ENCODE measurements around the gene HSD17B12.
A peak's percentile ranks its signal among the peaks of the same experiment; 100 is the strongest.

Gene HSD17B12

DNA sequence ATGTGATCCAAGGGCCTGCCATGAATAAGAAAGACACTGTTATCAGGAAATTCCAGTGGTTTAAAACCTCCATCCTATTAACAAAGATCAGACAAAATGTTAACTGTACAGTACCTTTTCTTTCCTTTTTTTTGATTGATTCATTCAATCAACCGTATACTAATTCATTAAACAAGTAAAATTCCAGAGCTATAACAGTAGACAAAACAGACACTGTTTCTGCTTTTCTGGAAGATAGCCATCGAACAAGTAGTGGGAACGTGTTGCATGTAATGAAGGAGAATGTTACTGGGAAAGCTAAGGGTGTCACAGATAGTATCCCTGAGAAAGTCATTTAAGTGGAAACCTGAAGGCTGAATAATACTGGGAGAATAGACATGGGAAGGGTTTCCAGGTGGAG lies 126.4 kb downstream of the HSD17B12 start:
- peak; percentile 71 for DNase-seq (ENCODE audit: low spot score)

DNA sequence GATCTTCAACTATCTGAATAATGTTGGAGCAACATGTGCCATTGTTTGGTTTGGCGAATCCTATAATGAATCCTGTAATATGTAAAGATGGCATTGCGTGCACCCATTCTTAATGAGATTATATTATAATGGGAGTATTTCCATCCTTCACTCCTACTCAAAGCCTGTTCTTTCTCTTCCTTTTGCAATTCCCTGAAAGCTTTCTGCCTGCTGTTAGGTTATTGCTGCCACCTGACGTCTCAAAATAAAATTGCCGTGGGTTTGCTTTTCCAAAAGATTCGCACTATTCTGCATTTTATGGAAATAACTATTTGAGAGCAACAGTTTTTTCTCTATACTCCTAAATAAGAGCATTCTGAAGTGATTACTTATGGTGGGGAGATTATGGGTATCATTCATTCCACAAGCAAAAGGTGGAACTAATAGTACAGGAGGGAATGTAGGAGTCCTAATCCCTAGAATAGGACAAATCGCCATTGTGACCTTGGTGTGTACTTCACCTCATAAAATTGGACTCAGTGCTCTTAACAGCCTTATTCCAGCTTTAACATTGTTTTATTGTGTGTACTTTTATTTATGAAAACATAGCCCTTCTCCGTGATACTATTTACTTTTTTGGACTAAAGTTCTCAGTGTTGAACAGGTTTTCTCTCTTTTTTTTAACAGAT lies 130.5 kb downstream of the HSD17B12 start:
- peak; percentile 49 for DNase-seq (ENCODE audit: low spot score)

DNA sequence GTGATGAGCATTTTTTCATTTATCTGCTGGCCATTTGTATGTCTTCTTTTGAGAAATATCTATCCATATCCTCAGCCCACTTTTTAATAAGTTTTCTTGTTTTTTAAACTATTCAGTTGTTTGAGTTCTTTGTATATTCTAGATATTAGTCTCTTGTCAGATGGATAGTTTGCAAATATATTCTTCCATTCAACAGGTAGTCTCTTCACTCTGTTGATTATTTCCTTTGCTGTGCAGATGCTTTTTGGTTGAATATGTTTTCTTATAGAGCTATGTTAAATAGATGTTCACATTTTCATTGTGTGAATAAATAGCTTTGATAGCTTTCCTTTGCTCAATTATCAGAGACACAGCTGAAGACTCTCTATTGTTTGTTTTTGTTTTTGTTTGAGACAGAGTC lies 131.9 kb downstream of the HSD17B12 start:
- DNase-seq (ENCODE audit: low spot score), result no peak

DNA sequence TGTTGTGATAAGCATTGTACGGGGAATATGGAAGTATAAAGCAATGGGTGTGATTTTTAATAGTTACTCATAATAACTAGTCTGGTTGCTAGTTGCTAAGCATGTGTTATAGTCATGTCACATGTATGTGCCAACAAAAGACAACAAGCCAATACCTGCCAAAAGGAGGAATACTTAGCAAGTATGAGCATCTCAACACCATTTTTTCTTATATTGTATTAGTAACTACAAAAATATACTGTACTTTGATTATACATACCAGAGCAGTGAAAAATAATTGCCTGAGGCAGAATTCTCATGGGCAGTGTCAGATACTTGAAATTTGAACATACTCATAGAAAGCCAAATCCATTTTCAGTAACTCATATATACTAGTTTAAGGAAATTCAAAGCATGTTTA lies 137.7 kb downstream of the HSD17B12 start:
- no peak for DNase-seq (ENCODE audit: low spot score)

DNA sequence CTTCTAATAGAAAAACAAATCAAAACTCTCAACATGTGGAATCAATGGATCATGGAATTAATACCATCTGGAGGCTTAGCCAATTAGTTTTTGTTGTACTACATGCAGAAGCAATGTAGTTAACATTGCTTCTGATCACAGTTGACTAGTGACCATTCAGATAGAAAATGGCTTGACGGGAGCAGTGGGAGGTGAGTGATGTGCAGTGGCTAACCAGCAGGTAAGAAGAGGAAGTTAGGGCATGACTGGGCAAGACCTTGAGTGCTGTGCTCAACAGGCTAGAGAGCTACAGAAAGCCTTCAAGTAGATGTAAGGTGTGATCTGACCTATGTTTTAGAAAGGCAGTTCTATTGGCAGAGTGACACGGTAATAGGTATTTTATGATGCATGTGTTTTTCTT lies 139.4 kb downstream of the HSD17B12 start:
- DNase-seq (ENCODE audit: low spot score), result no peak

DNA sequence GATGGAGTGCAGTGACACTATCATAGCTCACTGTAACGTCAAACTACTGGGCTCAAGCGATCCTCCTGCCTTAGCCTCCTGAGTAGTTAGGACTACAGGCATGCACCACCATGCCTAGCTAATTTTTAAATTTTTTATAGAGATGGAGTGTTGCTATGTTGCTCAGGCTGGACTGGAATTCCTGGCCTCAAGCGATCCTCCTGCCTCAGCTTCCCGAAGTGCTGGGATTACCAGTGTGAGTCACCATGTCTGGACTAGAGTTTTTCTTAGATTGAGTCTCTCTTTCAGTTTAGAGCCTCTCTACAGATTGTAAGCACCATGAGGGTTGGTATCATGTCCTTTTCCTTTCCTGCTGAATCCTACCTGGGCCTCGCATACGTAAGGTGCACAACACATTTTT lies 142.8 kb downstream of the HSD17B12 start:
- DNase-seq (ENCODE audit: low spot score), result no peak

DNA sequence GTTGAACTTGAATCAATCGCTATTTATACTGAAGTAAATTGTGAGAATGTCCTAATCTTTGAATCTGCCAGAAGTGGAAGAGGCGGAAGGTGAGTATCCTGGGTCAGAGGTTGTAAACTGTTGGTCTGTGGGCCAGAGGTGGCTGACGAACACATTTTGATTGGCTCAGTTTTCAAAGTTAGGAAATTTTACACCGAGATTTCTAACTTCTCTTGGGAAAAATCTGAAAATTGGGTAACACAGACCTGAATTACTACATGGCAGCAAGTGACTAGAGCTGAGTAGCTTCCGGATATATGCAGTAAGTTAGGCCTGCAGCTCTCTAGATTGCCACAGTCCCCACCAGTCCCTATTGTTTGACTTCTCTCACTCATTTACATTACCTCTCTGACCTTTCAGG lies 143.3 kb downstream of the HSD17B12 start:
- no peak for DNase-seq (ENCODE audit: low spot score)

DNA sequence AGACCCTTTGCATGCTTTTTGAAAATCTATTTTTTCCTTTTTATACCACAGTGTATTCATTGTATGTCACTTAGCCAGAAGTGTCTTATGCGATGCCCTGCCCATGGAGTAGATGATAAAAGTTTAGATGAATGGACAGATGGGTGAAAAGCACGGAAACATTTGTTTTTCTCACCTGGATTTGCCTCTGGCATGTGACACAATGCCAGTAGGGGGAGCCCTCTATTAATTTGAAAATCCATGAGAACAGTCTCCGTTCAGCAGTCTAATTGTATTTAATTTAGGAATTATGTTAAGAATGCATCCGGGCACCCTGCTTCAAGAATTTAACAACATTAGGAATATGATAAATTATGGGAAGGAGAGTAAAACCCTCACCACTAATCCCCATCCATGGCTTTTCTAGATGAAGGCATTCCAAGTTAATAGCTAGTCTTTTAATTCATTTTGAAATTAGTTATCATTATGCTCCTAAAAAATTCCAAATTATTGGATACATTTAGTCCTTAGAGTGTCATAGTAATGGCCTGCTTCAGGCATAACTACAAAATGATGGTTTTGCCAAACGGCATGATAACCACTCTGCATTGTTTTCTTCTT lies 144.8 kb downstream of the HSD17B12 start:
- DNase-seq (ENCODE audit: low spot score), result no peak

DNA sequence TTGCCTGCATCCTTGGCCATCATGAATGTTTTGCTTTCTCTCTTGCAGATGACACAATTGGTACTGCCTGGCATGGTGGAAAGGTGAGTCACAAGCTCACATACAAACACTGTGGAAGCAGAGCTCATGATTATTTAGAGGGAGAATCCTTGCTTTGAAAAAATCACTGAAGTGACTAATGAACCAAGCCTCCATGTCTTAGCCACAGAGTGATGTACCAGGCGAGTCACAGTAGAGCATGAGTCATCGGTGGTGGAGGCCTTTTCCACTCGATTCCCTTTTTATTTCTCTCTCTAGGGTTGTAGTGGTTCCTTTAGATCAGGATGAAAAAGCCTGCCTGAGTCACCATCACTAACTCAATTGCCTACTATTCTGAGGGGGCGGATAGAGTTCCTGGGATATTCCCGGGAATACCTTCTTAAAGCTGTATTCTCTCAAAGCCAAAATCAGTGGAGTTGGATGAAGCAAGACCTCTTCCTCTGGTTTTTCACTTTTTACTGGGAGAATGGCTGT lies 150.4 kb downstream of the HSD17B12 start:
- DNase-seq (ENCODE audit: low spot score), result peak; percentile 8

DNA sequence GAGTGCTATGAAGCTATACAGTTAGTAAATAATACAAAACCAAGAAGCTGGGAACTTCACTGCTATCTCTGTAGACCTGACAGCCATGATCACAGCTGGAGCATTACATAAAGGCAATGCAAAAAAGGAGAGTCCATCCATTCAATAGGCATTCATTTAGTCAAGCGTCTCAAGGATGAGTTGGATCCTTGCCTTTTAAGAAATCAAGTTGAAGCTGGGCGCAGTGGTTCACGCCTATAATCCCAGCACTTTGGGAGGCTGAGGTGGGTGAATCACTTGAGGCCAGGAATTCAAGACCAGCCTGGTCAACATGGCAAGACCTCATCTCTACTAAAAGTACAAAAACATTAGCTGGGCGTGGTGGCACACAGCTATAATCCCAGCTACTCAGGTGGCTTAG lies 152.0 kb downstream of the HSD17B12 start:
- DNase-seq (ENCODE audit: low spot score), result no peak

DNA sequence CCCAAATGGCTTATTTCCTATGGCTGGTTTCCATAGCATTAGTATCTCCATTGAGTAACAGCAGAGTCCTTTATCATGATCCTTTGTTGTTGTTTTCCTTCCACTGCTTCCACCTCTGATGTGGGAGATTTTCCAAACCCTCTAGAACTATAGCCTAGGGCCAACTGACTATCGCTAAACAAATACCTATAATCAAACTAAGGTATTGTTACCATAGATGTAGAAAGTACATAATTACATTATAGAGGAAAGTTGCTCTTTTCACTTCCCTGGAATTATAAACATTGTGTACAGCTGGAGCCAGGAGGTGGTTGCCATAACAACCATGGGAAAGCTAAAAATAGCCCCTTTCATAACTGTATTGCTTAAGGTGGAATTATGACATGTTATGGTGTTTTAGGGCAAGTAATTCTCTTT lies 153.1 kb downstream of the HSD17B12 start:
- DNase-seq (ENCODE audit: low spot score), result no peak

DNA sequence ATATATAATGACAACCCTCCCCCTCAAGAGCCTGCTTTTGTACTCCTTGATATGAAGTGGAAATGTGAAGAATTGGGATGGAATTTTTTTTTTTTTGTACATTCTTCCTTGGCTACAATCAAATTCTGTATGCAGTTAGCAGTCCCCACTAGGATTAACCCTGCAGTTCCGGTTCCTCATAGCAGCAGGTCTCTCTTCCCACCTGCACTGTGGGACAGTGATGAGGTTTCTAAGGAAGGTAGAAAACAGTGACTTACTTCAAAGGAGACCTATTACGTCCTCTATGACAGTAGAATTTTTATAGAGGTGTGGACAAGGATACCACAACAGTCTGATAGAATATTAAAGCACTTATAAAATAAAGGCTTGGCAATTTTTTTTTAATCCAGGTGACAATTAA lies 153.7 kb downstream of the HSD17B12 start:
- DNase-seq (ENCODE audit: low spot score), result no peak

DNA sequence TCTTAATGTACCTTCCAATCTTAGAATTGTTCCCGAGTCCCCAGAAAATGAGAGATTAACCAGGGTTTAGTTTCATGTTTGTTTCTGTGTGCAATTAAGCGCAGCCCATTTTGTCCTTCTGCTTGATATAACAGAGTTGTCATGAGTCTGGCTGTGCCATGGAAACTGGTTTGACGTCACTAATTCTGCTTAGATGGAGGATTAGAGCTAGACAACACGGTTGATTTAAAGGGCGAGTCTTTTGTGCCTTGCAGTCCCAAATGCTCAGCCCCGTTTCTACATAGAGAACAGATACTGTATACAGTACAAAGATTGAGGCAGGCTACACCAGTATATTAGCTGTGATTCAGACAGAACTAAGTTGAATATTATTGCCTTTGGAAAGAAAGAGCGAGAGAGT lies 154.6 kb downstream of the HSD17B12 start:
- no peak for DNase-seq (ENCODE audit: low spot score)

DNA sequence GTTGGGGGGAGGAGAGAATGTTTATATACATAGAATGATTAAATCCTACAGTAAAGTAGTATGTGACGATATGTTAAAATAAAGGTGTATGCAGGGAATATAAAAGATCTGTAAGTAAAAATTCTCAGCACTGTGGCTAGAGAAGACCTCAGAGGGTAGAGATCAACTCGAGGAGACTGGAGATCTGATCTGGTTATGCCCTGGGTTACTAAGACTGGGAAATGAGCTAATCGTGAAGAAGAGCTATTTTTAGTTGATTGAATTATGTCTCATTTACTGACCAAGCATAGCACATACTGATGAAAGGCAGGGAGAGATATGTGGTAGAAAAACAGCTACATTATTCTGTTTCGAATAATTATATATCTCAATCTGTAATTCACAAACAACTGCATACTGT lies 157.3 kb downstream of the HSD17B12 start:
- DNase-seq (ENCODE audit: low spot score), result no peak

DNA sequence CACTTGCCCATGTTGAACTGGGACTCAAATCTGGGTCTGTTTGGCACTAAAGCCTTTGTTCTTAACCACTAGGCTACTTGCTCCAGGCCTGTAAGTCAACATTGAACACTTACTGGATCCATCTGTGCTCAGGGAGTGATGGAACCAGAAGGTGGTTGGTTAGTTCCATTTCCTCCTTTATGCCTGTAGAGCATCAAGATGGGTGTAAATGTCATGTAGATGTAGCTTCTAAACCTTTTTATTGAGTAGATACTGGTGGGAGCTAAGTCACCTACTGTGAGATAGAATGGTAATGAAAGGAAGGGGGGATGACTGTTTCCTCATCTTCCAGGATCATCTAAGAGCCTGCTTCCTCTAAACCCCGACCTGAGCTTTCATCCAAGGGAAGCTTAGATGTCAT lies 161.5 kb downstream of the HSD17B12 start:
- no peak for DNase-seq (ENCODE audit: low spot score)

DNA sequence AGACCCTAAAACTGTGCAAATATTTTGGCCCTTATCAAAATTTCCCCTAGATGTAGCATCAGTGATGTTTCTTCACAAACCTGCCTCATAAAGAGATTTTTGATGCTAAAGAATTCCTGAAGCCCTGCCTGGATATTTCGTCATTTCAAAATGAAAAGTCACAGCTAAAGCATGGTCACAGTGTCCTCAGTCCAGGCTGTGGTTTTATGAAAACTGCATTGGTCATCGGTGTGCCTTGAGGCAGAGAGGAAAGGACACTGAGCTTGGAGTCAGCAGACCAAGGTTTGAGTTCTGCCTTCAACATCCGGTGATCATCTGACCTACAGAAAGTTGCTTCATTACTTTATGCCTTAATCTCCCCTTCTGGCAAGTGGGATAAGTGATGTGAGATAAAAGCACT lies 165.3 kb downstream of the HSD17B12 start:
- no peak for DNase-seq (ENCODE audit: low spot score)

DNA sequence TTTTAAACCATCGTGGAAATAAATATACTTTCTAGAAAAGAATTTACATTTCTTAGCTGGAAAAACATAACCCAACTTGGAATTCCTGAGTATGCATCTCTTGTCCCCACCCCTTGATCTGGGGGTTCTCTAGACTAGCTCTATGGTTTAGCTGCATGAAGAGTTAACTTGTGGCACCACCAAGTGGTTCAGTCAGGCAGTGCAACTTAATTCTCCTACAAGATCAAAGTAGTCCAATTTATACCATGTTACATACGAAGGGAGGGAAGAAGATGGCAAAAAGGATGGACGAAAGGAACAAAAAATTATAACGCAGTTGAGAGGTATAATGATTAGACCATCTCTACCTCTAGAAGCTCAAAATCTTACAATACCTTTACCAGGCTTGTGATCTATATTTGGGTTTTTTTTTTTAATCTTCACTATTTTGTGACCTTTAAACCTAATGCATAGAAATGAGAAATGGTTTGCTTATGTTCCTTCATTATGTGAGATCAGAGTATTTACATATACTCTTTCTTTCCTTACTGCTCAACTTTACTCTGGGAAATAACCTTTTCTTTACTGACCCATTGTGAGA lies 171.6 kb downstream of the HSD17B12 start:
- peak; percentile 71 for DNase-seq (ENCODE audit: low spot score)

DNA sequence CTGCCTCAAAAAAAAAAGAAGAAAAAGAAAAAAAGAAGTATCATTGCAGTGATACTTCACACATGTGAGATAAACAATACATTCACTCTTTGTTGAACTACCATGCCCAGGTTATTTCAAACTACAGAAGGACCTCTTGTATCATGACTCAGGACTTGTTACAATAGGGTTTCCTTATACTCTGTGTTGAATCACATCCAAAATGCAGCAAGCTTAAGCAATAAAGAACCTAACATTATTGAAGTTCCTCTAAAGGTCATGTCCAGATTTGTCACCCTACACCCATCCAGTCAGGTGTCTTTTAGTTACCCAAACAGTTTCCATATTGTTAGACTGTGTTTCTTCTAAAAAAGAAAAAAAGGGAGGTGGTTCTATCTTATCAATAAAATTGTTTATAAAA lies 173.2 kb downstream of the HSD17B12 start:
- no peak for DNase-seq (ENCODE audit: low spot score)

DNA sequence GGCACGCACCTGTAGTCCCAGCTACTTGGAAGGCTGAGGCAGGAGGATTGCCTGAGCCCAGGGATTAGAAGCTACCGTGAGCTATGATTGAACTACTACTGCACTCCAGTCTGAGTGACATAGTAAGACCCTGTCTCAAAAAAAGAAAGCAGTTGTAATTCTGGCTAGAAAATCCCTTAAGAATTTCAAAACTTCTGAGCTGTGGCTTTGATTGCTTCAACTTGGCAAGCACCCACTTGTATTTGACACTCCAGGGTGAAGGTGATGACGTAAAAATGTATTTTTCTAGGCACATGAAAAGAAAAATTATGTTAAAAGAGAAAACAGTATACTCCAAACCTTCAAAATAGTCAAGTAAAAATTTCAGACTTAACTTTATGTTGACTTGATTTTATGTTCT lies 176.5 kb downstream of the HSD17B12 start:
- no peak for DNase-seq (ENCODE audit: low spot score)

DNA sequence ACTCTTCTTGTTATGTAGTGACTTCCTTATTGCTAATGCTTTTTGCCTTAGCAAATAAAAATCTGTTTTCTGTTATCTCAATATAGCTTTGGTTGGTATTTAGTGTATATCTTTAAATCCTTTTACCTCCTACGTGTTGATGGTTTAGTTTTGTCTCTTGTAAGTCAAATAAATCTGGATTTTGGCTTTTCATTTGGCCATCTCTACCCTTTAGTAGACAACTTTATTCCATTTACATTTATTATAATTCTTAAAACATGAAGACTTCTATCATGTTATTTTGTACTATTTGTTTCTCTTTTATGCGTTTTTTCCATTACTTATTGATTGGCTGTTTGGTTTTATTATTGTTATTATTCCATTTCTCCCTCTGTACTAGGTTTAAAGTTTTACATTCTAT lies 180.6 kb downstream of the HSD17B12 start:
- DNase-seq (ENCODE audit: low spot score), result no peak

DNA sequence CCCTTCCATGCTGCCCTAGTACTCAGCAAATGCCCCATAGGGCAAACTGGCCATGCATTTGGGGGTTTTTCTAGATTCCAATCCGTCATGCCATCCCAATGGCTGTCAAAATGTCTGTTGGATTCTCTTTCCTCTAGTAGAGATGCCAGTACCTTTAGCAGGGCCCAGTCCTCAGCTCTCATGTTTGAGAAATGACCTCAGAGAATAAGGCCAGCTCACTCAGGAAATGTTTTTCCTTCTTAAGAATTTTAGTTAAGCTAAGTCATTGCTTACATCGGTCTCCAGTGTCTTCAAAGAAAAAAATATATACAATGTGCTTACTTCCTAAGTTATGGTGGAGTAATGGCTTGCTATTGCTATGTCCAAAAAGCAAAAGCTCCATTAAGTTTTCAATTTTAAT lies 186.0 kb downstream of the HSD17B12 start:
- DNase-seq (ENCODE audit: low spot score), result no peak

DNA sequence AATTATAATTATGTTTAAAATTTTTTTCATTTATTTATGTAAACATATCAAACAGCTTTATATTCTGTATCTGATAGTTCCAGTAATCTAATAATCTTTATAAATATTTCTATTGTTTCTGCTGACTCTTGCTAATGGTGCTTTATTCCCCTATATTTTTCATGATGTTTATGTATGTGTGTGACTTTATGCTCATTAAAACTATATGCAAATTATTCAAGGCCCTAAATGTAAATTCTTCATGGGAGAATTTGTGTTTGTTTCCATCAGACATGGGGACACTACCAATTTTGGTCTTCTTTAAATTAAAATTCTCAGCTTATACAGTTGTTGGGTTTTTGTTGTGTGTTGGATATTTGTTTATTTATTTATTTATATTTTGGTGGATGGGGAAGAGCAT lies 186.4 kb downstream of the HSD17B12 start:
- no peak for DNase-seq (ENCODE audit: low spot score)

DNA sequence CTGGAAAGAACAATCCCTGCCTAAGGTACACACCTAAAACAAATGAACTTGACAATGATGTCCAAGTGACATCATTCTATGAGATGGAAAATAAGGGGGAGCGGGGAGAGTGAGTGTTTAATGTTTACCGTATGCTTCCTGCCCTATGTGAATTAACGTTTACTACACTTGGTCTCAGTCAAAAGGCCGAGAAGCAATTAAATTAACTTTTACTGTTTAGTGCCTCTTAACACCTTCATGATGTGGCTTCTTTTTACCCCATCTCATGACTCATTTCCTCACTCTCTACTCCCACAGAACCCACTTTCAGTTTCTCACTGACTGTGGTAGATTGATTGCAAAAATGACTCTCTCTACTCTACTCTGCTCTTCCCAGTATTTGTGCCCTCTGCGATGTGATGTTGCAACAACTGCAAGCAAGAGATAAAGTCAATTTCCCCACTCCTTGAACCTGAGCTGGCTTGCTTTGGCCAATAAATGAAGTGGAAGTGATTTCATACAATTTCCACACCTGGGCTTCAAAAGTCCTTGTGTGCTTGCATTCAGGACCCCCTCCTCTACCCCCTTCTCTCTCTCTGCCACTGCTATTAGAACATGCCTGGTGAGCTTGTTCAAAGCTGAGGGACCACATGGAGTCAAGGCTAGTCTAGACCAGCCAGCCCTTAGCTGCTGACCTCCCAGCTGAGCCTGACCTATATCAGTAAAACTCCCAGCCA lies 188.5 kb downstream of the HSD17B12 start:
- peak; percentile 9 for DNase-seq (ENCODE audit: low spot score)
